Measurements from ENCODE around the gene ASMTL.
"Not testable (repeated sequence)": the region's sequence is repeated elsewhere in the genome, so short reads cannot be mapped to it uniquely, and the experiment has no call there.

The ASMTL gene

GRCh38 chrX:1481636-1482529, 29.2 kb upstream of the ASMTL start:
- DNase-seq (ENCODE audit: low read depth) = no peak

DNA sequence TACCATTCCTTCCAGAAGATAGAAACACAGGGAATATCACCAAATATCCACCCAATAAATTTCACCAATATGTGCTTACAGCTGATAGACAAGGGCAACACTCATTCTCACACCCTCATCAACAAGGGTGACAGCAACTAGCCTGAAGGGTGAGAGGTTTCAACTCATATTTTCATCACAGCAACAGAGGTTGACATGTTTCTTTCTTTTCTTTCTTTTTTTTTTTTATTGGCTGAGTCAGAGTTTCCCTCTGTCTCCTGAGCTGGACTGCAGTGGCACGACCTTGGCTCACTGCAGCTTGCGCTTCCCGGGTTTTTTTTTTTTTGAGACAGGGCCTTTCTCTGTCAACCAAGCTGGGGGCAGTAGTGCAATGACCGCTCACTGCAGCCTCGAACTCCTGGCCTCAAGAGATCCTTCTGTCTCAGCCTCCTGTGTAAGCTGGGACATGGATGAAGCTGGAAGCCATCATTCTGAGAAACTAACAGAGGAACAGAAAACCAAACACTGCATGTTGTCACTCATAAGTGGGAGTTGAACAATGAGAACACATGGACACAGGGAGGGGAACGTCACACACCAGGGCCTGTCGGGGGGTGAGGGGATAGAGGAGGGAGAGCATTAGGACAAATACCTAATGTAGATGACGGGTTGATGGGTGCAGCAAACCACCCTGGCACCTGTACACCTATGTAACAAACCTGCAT, 27.5 kb upstream of the ASMTL start:
- no peak for DNase-seq (ENCODE audit: low read depth)

DNA sequence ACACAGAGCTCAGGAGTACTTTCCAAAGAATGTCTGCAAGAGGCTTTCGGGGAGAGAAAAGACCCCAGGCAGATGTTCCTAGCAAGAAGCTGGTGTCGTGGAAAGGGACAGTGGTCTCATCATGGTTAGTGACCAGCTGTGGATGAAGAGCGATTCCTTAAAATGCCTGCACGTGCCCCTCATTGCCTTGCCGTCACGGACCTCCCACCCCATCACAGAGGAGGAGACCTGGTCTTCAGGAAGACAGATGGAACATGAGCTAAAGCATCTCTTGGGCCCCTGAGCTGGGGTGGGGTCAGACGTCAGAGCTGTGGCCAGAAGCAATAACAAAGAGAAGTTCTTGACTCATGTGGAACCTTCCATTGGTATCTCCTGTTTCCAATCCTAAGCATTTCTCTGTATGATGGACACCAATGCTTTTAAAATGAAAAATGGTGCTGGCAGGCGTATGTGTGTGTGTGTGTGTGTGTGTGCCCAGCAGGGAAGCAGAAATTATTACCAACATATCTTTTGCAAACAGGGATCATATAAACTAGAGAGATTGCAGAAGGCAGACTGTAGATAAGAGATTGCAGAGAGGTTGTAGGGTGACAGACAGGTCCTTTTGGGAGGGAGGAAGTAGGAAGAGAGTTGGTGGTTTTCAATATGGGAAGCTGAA, 25.2 kb upstream of the ASMTL start:
- no peak for DNase-seq (ENCODE audit: low read depth)

GRCh38 chrX:1477229-1477628, 24.5 kb upstream of the ASMTL start:
- no peak for DNase-seq (ENCODE audit: low read depth)

DNA sequence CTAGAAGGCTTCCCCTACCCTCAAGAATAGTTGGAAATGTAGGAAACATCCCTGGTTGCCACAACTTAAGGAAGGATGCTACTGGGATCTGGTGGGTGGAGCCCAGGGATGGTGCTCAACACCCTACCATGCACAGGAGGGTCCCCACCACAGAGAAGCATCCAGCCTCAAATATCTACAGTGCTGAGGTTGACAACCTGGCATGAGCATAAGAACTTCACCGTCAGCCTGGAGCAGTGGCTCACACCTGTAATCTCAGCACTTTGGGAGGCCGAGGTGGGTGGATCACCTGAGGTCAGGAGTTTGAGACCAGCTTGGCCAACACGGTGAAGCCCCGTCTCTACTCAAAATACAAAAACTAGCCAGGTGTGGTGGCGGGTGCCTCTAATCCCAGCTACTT, 24.0 kb upstream of the ASMTL start:
- no peak for DNase-seq (ENCODE audit: low read depth)

- DNase-seq (ENCODE audit: low read depth) = no peak
These were observed 23.2 kb upstream of the ASMTL start for GRCh38 chrX:1475881-1476280.

DNA sequence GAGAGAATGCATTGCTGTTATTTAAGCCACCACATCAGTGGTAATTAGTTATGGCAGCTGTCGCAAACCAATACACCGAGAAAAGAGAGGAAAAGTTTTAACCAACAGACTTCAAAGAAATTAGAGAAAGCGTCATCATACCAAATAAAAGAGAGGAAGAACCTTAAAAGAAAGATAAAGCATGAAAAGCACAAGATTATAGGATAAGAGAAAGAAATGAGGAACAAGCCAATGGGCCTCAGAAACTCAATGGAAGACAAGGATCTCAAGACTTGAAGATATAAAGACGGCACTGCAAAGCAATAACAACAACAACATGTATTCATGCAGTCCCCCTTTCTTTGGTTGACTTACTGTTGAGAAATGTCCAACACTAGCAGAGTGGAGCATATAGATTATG, 22.8 kb upstream of the ASMTL start:
- no peak for DNase-seq (ENCODE audit: low read depth)

DNA sequence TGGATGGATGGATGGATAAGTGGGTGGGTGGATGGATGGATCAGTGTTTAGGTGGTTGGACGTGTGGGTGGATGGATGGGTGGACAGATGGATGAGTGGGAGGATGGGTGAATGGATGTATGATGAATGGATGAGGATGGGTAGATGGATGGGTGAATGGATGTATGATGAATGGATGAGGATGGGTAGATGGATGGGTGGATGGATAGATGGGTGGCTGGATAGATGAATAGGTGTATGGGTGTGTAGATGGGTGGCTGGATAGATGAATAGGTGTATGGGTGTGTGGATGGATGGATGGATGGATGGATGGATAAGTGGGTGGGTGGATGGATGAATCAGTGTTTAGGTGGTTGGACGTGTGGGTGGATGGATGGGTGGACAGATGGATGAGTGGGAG, 21.9 kb upstream of the ASMTL start:
- DNase-seq (ENCODE audit: low read depth) = not testable (repeated sequence)

DNA sequence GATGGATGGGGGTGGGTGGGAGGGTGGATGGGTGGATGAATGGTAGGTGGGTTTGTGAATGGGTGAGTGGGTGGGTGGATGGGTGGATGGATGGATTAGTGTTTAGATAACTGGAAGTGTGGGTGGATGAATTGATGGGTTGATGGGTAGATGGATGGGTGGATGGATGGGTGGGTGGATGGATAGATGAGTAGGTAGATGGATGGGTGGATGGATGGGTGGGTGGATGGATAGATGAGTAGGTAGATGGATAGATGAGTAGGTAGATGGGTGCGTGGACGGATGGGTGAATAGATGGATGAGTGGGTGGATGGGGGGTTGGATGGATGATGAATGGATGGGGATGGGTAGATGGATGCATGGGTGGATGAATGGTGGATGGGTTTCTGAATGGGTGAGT, 20.3 kb upstream of the ASMTL start:
- DNase-seq (ENCODE audit: low read depth) = no peak

- DNase-seq (ENCODE audit: low read depth) = no peak
These were observed 15.6 kb upstream of the ASMTL start for GRCh38 chrX:1468250-1468772.

DNA sequence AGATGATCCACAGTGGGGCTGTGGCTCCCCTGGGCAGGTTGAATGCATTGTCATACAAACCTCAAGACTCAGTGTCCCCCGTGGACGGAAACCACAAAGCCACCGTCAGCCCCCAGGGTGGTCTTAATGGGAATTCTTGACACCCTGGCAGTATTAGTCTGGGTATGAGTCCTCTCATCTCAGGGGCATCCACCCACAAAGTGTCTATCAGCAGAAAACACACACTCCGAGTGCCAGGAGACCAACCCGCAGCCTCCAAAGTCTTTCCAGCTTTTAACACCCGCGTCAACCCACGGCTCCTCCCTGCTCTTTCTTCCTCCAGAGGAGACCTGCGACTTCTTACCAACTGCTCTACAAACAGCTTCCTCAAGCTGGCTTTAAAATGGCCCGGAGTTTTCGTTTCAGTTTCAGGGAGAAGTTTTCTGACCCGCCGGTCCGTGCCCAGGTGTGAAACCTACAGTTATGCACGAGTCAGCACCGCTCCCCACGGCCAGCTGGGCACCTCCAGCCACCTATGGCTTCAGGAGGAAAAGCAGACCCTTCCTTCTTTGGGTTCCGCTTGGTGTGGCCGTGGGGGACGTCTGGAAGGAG, 14.4 kb upstream of the ASMTL start:
- DNase-seq (ENCODE audit: low read depth) = no peak

GRCh38 chrX:1466232-1466661, 13.5 kb upstream of the ASMTL start:
- no peak for DNase-seq (ENCODE audit: low read depth)

GRCh38 chrX:1465286-1466231, 12.8 kb upstream of the ASMTL start:
- no peak for DNase-seq (ENCODE audit: low read depth)

GRCh38 chrX:1464971-1465285, 12.2 kb upstream of the ASMTL start:
- DNase-seq (ENCODE audit: low read depth) = no peak

DNA sequence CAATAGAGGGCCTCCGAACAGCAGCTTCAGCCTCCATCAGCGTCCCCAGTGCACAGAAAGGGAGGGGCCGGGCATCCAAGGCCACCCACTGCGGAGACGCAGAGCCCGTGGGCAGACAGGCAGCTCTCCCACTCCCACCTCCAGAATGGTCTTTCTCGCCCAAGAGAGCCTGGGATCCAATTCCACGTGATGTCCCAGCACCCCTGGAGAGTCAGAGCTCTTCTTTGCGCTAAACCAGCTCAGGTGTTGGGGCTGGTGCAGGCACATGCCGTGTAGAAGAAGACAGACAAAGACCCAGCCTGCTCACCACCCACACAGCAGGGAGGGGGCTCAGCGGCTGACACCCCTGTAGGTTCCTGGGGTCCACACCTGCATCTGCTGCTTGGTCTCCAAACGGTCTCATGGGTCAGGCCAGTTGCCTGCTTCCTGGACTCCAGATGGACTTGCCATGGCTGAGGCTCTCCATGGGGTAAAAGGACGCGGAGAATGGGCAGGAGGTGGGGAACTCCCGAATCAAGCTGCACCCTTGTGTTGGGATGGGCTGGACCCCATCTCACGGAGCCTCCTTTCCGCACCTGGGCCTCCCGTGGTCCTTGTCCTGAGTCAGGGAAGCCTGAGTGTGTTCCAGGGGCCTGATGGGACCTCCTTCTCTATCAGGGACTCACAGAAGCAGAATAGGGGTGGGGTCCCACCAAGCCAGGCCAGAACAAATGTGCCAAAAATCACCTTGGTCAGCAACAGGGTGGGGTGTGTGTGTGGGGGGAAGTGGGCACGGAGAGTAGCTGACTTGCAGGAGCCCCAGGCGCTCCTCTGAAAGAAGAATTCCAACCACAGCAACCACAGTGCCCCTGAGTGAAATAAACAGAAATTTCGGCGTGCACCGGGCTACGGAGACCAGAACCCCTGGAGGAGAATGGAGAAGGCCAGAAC, 11.6 kb upstream of the ASMTL start:
- DNase-seq (ENCODE audit: low read depth) = no peak

DNA sequence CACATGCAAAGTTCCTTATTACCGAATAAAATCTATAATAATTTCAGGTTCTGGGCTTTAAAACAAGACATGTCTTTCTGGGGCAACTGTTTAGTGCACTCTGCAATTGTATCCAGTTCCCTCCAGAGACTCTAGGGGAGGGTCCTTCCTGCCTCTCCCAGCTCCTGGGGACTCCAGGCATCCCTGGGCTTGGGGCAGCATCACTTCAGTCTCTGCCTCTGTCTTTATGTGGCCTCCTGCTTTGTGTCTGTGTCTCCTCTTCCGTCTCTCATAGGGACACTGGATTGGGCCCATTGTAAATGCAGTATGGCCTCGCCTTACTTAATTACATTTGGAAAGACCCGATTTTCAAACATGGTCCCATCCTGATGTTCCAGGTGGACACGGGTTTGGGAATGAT, 10.9 kb upstream of the ASMTL start:
- no peak for DNase-seq (ENCODE audit: low read depth)

GRCh38 chrX:1462596-1463251, 10.0 kb upstream of the ASMTL start:
- no peak for DNase-seq (ENCODE audit: low read depth)

DNA sequence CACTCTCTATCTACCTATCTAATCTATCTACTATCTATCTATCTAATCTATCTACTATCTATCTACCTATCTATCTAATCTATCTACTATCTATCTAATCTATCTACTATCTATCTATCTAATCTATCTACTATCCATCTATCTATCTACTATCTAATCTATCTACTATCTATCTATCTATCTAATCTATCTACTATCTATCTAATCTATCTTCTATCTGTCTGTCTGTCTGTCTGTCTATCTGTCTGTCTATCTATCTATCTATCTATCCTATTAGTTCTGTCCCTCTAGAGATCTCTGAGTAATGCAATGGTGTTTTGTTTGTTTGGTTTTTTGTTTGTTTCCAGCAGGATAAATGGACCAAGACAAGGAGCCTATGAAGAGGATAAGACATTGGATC, 9.4 kb upstream of the ASMTL start:
- DNase-seq (ENCODE audit: low read depth) = no peak

- DNase-seq (ENCODE audit: low read depth) = no peak
These were observed 3.2 kb upstream of the ASMTL start for GRCh38 chrX:1455948-1456280.

Data from HS-27A (cell line).